Epithelial cell of esophagus (primary cell): ENCODE measurements around the gene FAM241B.

Source experiments
- DNase-seq: peaks from one replicate; pipeline ENCODE4 v3.0.0; 2010; ENCODE audit warnings: low read depth
- H3K4me3 ChIP-seq: 2 replicates; pipeline ENCODE4 v1.5.1; 2011; ENCODE audit warnings: mild to moderate bottlenecking, low read length, control low read depth
- CTCF ChIP-seq: IDR thresholded peaks from 2 replicates; pipeline ENCODE4 v1.5.1; 2011; ENCODE audit warnings: low read depth, mild to moderate bottlenecking, low read length, control low read depth, inconsistent platforms; ENCODE audit not compliant: insufficient read depth; ENCODE audit errors: missing control alignments

The FAM241B gene

GRCh38 chr10:69666756-69667155 lies 36.7 kb downstream of the FAM241B start:
- TF ChIP-seq CTCF = no peak
- H3K4me3 ChIP-seq = no peak overlapping the region
- no peak for DNase-seq

DNA sequence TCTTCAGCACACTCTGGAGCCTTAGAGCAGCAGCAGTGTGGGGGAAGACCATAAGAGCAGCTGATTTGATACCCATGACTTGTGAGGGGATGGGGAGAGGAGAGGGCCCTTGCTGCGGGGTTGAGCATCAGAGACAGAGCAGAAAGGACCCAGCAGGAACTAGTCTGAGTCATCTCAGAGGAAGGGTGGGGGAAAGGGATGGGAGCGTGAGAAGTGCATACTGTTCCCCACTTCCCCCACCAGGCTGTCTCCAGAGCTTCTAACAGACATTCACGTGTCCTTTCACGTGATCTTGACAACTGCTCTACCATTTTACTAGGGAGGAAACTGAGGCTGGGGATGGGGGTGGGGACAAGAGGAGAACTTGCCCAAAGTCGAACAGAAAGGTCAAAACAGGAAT lies 38.7 kb downstream of the FAM241B start:
- no peak for DNase-seq
- no peak for TF ChIP-seq CTCF
- H3K4me3 ChIP-seq = no peak overlapping the region

DNA sequence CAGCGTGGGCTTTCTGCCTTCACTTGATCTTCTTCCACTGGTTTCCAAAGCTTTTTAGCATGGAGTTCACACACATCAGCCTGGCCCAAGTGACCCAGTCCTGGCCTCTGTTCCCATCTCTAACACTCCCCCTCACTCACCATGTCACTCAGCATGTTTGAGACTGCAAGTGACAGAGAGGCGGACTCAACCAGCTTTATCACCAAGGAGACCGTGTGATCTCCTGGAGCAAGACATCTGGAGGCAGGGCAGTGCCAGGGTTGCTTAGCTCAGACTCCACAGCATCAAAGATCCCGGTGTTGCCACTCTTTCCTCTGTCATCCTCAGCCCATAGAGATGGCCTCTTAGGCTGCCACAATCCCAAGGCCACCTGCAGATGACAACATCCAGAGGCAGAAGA lies 39.4 kb downstream of the FAM241B start:
- TF ChIP-seq CTCF = no peak
- no peak overlapping the region for H3K4me3 ChIP-seq
- no peak for DNase-seq

GRCh38 chr10:69673521-69673920 lies 43.5 kb downstream of the FAM241B start:
- no peak overlapping the region for H3K4me3 ChIP-seq
- no peak for DNase-seq
- no peak for TF ChIP-seq CTCF

DNA sequence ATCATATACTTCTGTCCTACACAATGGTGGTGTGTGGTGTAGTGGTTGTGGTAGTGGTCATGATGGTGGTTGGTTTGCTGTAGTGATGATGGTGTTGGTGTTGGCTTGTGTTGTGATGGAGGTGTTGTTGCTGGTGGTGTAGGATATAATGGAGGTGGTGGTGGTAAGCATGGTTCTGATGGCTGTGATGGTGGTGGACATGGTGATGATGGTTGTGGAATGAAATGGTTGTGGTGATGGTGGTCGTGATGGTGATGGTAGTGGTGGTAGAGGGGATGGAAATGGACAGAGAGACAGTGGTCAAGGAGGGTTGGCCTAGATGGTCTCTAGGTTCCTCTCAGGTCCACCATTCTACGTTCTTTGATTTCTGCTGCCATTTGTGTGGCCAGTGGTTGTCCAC lies 44.7 kb downstream of the FAM241B start:
- H3K4me3 ChIP-seq = no peak overlapping the region
- no peak for DNase-seq
- no peak for TF ChIP-seq CTCF

DNA sequence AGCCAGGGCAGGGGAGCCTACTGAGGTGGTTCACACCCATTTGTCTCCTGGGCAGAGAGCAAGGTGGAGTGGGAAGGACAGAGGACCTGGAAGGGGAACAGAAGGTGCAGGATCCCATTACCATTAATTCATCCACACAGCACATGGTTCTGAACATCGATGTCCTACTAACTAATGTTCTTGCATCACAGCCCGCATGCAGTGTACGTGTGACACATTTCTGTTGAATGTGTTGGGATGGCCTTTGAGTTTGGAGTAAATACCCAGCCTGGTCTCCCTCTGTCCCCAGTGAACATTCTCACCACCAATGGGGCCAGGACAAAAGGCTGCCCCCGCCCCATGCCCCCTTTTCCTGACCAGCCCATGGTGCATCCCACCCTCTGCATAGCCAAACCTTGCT lies 46.3 kb downstream of the FAM241B start:
- TF ChIP-seq CTCF = no peak
- no peak for DNase-seq
- no peak overlapping the region for H3K4me3 ChIP-seq

DNA sequence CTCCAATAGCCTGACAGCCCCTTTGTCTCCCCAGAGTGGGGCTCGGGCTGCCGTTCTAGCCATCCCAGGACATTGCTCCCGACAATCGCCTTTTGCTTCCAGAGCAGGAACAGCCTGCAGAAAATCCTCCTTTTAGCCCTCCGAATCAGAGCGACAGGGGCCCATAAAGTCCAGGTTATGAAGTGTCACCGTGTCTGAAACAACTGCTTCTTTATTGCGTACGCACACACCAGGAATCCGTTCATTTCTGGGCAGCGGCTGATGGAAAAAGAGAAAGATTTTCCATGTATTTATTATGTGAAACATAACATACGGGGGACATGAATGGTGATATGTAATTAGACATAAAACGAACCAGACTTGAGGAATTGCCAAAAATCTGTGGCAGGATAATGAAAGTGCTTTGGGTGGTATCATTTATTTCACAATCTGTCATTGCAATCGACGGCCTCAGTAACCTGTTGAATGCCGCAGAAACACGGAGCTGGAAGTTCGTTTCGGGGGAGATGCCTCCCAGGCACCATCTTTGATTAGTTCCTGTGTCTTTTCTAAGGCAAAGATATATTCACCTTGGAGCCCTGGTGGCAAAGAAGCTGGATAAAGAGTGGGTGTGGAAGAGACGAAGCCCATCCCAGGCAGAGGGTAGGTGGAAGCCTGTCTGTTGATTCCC lies 48.1 kb downstream of the FAM241B start:
- DNase-seq = no peak
- no peak overlapping the region for H3K4me3 ChIP-seq
- TF ChIP-seq CTCF = no peak
